Stimulated activated naive CD8-positive, alpha-beta T cell treated with anti-CD3 and anti-CD28 coated beads, Interleukin-15, Interleukin-2, amounts not matched to agents 100 ng/mL and 50 ng/mL, for 24 hours (primary cell): ENCODE data around the gene BTRC.

Source experiments
- H3K27ac Mint-ChIP-seq: one replicate; pipeline ENCODE4 v1.8.0; 2021; ENCODE audit warnings: mild to moderate bottlenecking, mixed read lengths
- H3K27me3 Mint-ChIP-seq: one replicate; pipeline ENCODE4 v1.8.0; 2021; ENCODE audit warnings: mixed read lengths
- H3K36me3 Mint-ChIP-seq: one replicate; pipeline ENCODE4 v1.8.0; 2021; ENCODE audit warnings: low read depth, mixed read lengths
- H3K4me1 Mint-ChIP-seq: one replicate; pipeline ENCODE4 v1.8.0; 2021; ENCODE audit warnings: low read depth, mixed read lengths
- H3K4me3 Mint-ChIP-seq: one replicate; pipeline ENCODE4 v1.8.0; 2021; ENCODE audit warnings: mild to moderate bottlenecking, mixed read lengths
- H3K9me3 Mint-ChIP-seq: one replicate; pipeline ENCODE4 v1.8.0; 2021; ENCODE audit warnings: mixed read lengths

The BTRC gene

GRCh38 chr10:101570428-101571270 lies 216.7 kb downstream of the BTRC start:
- Mint-ChIP-seq H3K27me3 (peaks cover 41% of the 10 kb centered on the region), H3K9me3 (no peaks in the 10 kb centered on the region), H3K27ac (no peak overlapping the region), H3K36me3 (no peaks in the 10 kb centered on the region), H3K4me1 (peaks cover 18% of the 10 kb centered on the region), H3K4me3 (peak overlapping the region; percentile 78)

GRCh38 chr10:101571271-101571925 lies 217.4 kb downstream of the BTRC start:
- Mint-ChIP-seq H3K27me3 (peaks cover 33% of the 10 kb centered on the region), H3K36me3 (no peaks in the 10 kb centered on the region), H3K4me3 (no peak overlapping the region), H3K4me1 (peaks cover 15% of the 10 kb centered on the region), H3K9me3 (no peaks in the 10 kb centered on the region), H3K27ac (no peak overlapping the region)

- no peak overlapping the region for H3K27ac Mint-ChIP-seq
- peaks cover 10% of the 10 kb centered on the region for H3K4me1 Mint-ChIP-seq
- H3K4me3 Mint-ChIP-seq = no peak overlapping the region
- H3K9me3 Mint-ChIP-seq = no peaks in the 10 kb centered on the region
- H3K27me3 Mint-ChIP-seq = peaks cover 28% of the 10 kb centered on the region
- H3K36me3 Mint-ChIP-seq = no peaks in the 10 kb centered on the region
These were observed 218.2 kb downstream of the BTRC start for GRCh38 chr10:101572126-101572525.

- H3K27ac Mint-ChIP-seq = no peak overlapping the region
- H3K27me3 Mint-ChIP-seq = peaks cover 22% of the 10 kb centered on the region
- H3K9me3 Mint-ChIP-seq = no peaks in the 10 kb centered on the region
These were observed 218.8 kb downstream of the BTRC start for GRCh38 chr10:101572785-101573184.

GRCh38 chr10:101573885-101574753 lies 220.2 kb downstream of the BTRC start:
- H3K4me3 Mint-ChIP-seq = no peak overlapping the region

More at GRCh38 chr10:101572785-101573184, 218.8 kb downstream of the BTRC start:
- Mint-ChIP-seq H3K4me3 (no peak overlapping the region), H3K36me3 (no peaks in the 10 kb centered on the region), H3K4me1 (peaks cover 7% of the 10 kb centered on the region)

GRCh38 chr10:101575091-101575490 lies 221.1 kb downstream of the BTRC start:
- Mint-ChIP-seq H3K4me3 (no peak overlapping the region), H3K9me3 (no peaks in the 10 kb centered on the region), H3K27ac (no peak overlapping the region), H3K27me3 (no peaks in the 10 kb centered on the region), H3K36me3 (peaks cover 6% of the 10 kb centered on the region), H3K4me1 (peaks cover 3% of the 10 kb centered on the region)

More at GRCh38 chr10:101573885-101574753, 220.2 kb downstream of the BTRC start:
- peaks cover 6% of the 10 kb centered on the region for H3K36me3 Mint-ChIP-seq
- H3K4me1 Mint-ChIP-seq = peaks cover 7% of the 10 kb centered on the region
- H3K9me3 Mint-ChIP-seq = no peaks in the 10 kb centered on the region
- H3K27ac Mint-ChIP-seq = no peak overlapping the region
- H3K27me3 Mint-ChIP-seq = peaks cover 8% of the 10 kb centered on the region

- Mint-ChIP-seq H3K9me3 (no peaks in the 10 kb centered on the region), H3K4me3 (no peak overlapping the region), H3K4me1 (peaks cover under 1% of the 10 kb centered on the region), H3K36me3 (peaks cover 6% of the 10 kb centered on the region), H3K27me3 (no peaks in the 10 kb centered on the region), H3K27ac (no peak overlapping the region)
These were observed 221.7 kb downstream of the BTRC start for GRCh38 chr10:101575580-101576210.

- no peak overlapping the region for H3K27ac Mint-ChIP-seq
- H3K27me3 Mint-ChIP-seq = no peaks in the 10 kb centered on the region
- no peaks in the 10 kb centered on the region for H3K4me1 Mint-ChIP-seq
- H3K9me3 Mint-ChIP-seq = no peaks in the 10 kb centered on the region
- peaks cover 6% of the 10 kb centered on the region for H3K36me3 Mint-ChIP-seq
- no peak overlapping the region for H3K4me3 Mint-ChIP-seq
These were observed 222.4 kb downstream of the BTRC start for GRCh38 chr10:101576211-101576863.

GRCh38 chr10:101577121-101577871 lies 223.3 kb downstream of the BTRC start:
- Mint-ChIP-seq H3K4me3 (no peak overlapping the region), H3K27ac (no peak overlapping the region), H3K9me3 (no peaks in the 10 kb centered on the region)

GRCh38 chr10:101578192-101578591 lies 224.2 kb downstream of the BTRC start:
- Mint-ChIP-seq H3K27me3 (no peaks in the 10 kb centered on the region), H3K36me3 (peaks cover 6% of the 10 kb centered on the region), H3K4me3 (no peak overlapping the region), H3K4me1 (no peaks in the 10 kb centered on the region), H3K27ac (no peak overlapping the region), H3K9me3 (no peaks in the 10 kb centered on the region)

More at GRCh38 chr10:101577121-101577871, 223.3 kb downstream of the BTRC start:
- H3K4me1 Mint-ChIP-seq = no peaks in the 10 kb centered on the region
- H3K27me3 Mint-ChIP-seq = no peaks in the 10 kb centered on the region
- H3K36me3 Mint-ChIP-seq = peaks cover 6% of the 10 kb centered on the region

- Mint-ChIP-seq H3K36me3 (peaks cover 11% of the 10 kb centered on the region), H3K4me1 (no peaks in the 10 kb centered on the region), H3K27me3 (no peaks in the 10 kb centered on the region), H3K4me3 (no peak overlapping the region), H3K9me3 (no peaks in the 10 kb centered on the region), H3K27ac (no peak overlapping the region)
These were observed 225.0 kb downstream of the BTRC start for GRCh38 chr10:101578803-101579515.

- H3K36me3 Mint-ChIP-seq = peaks cover 16% of the 10 kb centered on the region
- H3K4me1 Mint-ChIP-seq = no peaks in the 10 kb centered on the region
- no peaks in the 10 kb centered on the region for H3K27me3 Mint-ChIP-seq
- H3K27ac Mint-ChIP-seq = no peak overlapping the region
- no peak overlapping the region for H3K4me3 Mint-ChIP-seq
- no peaks in the 10 kb centered on the region for H3K9me3 Mint-ChIP-seq
These were observed 225.5 kb downstream of the BTRC start for GRCh38 chr10:101579516-101579870.
